ENCODE measurements around the gene TULP4.
A peak's percentile ranks its signal among the peaks of the same experiment; 100 is the strongest.
"Not testable (repeated sequence)": the region's sequence is repeated elsewhere in the genome, so short reads cannot be mapped to it uniquely, and the experiment has no call there.

Gene TULP4

DNA sequence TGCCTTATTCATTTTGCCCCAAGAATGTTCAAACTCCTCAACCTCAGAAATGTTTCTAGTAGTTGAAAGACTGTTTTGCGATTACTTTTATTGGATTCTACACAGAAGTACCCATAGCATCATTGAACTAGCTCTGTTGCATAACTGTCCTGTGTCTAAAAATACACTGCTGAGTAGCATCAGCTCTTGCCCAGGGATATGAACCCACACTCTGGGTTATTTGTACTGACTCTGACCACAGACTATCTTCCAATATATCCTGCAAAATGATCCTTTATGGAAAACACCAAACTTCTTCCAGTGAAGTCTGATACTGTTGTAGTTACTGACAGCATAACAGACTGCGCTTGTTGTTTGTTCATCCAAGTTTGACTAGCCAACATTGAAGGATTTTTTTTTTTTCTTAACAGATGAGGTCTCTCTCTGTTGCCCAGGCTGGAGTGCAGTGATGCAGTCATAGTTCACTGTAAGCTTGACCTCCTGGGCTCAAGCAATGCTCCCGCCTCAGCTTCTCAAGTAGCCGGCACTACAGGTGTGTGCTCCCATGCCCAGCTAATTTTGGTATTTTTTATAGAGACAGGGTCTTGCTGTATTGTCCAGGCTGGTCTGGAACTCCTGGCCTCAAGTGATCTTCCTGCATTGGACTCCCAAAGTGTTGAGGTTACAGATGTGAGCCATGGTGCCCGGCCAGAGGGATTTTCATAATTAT, 49.9 kb downstream of the TULP4 start:
- no peak for DNase-seq

GRCh38 chr6:158366363-158366762, 54.1 kb downstream of the TULP4 start:
- DNase-seq: peak in 1 of 5 donors; percentile 21

DNA sequence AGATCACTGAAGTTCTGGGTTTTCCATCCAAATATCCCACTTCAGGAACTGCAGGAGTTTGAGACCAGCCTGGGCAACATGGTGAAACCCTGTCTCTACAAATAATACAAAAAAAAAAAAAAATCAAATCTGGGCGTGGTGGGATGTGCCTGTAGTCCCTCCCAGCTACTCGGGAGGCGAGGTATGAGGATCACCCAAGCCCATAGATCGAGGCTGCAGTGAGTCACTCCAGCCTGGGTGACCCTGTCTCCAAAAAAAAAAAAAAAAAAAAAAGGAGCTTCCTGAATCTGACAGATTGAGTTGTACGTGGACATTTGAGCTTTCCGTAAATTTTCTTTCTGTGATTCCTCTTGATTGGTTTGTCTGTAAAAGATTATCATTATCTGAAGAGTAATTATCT, 55.6 kb downstream of the TULP4 start:
- no peak for DNase-seq

GRCh38 chr6:158369241-158369640, 57.0 kb downstream of the TULP4 start:
- DNase-seq: no peak

DNA sequence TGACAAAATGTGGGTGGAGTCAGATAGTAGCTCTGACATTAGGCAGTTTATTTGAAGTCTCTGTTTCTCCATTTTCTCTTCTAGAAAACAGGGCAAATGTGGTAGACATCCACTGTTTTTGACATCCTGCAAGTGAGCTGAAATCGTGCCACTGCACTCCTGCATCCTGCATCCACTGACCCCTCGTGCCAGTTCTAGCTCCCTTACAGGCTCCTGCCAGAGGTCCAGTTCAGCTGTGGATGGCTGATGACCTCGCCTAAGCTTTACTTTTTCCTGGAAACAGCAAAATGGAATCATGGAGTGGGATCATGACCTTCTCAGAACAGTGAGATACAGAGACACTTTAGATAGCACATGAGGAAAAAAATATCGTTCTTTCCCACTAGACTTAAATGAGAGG, 58.5 kb downstream of the TULP4 start:
- DNase-seq: no peak

GRCh38 chr6:158371261-158371660, 59.0 kb downstream of the TULP4 start:
- no peak for DNase-seq

- DNase-seq: no peak
These were observed 60.3 kb downstream of the TULP4 start for GRCh38 chr6:158372574-158372973.

DNA sequence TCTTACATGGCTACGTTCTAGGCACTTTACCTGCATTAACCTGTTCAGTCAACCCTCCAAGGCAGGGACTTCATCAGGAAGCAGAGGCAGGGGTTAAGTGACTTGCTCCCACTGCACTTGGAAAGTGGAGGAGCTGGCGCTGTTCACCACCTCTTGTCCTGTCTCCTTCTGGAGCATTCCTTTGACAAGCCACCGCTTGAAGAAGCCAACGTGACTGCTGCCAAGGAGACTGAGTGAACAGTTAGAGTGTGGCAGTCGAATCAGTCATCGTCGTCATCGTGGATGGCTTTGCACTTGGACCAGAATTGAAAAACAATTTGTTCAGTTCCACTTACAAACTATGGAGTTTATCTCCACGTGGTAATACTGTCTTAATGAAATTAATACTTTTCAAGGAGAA, 60.9 kb downstream of the TULP4 start:
- DNase-seq: no peak

- DNase-seq: no peak
These were observed 61.8 kb downstream of the TULP4 start for GRCh38 chr6:158374020-158374419.

- no peak for DNase-seq
These were observed 64.4 kb downstream of the TULP4 start for GRCh38 chr6:158376631-158377081.

DNA sequence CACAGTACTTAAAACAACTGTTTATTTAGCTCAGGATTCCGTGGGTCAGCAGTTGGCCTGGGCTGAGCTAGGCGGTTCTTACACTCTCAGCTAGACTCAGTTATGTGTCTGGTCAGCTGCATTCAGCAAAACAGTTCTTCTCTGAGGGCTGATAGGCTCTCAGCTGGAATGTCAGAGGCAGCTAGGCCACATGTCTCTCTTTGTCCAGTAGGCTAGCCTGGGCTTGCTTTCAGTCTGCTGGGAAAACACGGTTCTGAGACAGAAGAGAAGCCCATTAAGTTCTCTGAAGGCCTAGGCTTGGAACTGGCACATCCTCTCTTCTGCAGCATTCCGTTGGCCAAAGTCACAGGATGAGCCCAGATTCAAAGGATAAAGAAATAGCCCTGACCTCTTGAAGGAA, 65.6 kb downstream of the TULP4 start:
- DNase-seq: no peak

- DNase-seq: no peak
These were observed 67.1 kb downstream of the TULP4 start for GRCh38 chr6:158379336-158379735.

DNA sequence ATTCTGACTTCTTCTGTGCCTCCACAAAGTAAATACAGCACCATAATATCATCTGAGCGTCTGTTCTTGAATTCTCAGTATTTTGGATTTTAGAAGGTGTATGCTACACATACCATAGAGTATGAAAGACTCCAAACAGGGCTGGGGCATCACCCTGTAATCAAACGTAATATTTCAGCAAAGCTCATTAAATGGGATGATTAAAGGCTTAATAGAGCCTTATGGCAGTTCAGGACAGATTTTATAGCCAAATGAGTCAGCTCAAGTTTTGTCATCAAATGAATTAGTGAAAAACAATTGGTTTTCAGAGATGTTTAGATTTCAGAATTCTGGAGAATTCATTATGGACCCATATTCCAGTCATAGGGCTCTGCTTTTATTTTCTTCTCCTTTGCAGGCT, 68.9 kb downstream of the TULP4 start:
- DNase-seq: no peak

DNA sequence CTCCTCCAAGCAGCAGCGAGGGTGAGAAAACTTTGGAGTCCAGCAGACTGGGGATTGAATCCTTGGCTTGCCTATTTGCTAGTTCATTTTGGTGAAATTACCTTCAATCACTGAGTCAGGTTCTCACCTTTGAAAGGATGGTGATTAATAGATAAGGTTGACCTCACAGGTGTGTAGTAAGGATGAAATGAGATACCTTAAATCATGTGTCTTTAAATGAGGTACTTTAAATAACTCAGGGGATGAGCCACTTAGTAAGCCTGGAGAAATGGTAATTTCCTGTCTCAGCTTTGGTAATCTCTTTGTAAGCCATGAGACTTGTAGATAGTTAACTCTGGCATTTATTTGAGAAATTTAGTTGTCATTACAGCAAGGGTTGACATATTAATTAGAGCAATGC, 70.2 kb downstream of the TULP4 start:
- DNase-seq: no peak

GRCh38 chr6:158383057-158383456, 70.8 kb downstream of the TULP4 start:
- no peak for DNase-seq

DNA sequence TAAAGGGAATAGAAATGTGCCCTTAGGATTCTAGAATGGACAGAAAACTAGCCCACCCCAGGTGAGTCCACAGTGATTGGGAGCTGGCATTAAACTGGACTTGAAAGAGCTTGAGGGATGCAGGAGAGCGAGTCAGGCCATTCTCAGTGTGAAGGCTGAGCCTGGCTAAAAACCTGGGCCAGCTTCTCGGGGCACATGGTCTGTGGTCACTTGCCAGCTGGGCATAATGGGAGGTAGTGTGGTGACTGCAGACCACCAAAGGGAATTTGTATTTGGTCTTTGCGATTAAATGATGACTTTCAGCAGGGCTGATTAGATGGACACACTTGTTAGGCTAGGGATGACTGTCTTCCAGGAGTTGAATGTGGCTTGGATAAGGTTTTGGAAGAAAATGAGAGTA, 71.3 kb downstream of the TULP4 start:
- no peak for DNase-seq

DNA sequence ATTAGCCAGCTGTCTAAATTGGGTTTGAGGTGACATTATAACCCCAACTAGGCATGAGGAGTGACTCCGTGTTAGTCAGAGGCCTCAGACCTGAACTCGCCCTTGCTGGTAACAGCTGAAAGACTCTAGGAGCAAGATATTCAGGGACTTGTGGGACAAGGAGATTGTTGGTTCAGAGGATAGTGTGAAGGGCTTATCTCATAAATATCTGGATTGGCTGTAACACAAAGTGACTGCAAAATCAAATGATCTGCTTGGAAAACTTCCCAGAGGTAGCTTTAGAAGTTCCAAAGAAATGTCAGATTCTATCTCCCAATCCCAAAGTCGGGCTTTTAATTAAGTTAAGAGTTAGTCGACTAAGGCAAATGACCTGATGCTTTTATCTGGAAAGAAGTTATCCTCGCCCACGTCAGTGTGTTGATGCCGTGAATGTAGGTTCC, 72.4 kb downstream of the TULP4 start:
- DNase-seq: no peak

GRCh38 chr6:158387036-158387435, 74.8 kb downstream of the TULP4 start:
- DNase-seq: no peak

DNA sequence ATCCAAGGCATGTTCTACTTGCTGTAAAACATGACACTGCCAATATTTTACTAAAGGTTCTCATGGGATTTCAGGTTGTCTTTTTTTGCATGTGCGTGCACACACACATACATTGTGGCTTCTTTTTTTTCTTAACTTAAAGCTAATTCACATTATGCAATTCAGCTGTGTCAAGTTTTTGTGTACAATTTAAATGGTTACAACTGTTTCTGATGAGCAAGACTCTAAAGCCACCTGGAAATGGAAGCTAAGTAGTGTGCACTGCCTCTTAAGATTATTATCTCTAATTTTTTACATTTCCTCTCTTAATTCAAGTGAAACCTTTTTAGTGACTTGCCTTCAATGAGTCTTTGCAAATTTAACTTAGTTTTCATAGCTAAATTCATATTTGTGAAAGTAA, 75.3 kb downstream of the TULP4 start:
- no peak for DNase-seq

GRCh38 chr6:158388727-158389126, 76.5 kb downstream of the TULP4 start:
- DNase-seq: peak in 1 of 5 donors; percentile 8

DNA sequence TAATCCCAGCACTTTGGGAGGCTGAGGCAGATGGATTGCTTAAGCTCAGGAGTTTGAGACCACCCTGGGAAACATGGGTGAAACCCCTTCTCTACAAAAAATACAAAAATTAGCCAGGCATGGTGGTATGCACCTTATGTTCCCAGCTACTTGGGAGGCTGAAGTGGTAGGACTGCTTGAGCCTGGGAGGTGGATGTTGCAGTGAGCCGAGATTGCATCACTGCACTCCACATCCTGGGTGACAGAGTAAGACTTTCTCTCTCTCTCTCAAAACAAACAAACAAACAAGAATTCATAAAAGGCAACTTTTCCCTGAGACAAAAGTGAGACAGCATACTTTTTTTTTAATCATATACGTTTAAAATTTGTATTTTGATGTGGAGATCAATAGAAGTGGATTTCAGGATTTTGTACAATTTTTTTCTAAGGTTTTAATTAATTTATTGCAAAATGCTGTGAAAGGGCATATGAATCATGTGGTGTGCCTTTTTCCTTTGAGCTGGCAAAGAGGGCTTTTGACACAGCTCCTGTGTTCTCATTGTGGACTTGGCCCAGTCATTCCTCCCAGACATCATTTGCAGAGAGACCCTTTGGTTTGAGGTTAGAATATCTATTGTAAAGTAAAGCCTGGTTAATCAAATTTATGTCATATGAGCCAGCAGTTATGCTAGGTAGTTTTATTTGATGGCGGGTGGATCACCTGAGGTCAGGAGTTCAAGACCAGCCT, 77.1 kb downstream of the TULP4 start:
- peak in 1 of 5 donors; percentile 23 for DNase-seq

DNA sequence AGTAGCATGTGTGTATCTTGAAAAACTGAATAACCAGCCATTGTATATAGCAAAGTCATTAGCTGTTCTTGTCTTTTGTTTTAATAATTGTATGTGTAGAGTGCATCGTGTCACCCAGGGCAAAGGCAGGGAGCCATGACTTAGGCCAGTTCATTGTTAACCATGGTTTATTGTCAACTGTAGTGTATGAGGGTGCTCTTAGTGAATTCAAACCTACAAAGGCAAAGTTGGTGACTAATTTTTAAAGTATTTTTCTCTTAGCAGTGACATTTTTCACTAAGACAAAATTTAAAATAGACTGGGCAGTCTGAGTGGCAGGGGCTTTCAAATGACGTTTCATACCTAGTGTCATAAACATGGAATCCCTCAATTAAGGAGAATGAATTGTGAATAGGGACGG, 79.0 kb downstream of the TULP4 start:
- no peak for DNase-seq

DNA sequence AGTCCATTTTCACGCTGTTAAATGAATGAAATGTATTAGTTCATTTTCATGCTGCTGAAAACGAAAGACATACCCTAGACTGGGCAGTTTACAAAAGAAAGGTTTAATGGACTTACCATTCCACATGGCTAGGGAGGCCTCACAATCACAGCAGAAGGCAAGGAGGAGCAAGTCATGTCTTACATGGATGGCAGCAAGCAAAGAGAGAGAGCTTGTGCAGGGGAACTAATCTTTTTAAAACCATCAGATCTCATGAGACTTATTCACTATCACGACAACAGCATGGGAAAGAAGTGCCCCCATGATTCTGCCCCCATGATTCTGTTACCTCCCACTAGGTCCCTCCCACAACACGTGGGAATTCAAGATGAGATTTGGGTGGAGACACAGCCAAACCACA, 79.7 kb downstream of the TULP4 start:
- DNase-seq: not testable (repeated sequence)

- DNase-seq: no peak
These were observed 83.9 kb downstream of the TULP4 start for GRCh38 chr6:158396136-158396535.

All from T-helper 1 cell (primary cell).